Activated CD8-positive, alpha-beta memory T cell treated with anti-CD3 and anti-CD28 coated beads for 4 hours (primary cell): Measurements from ENCODE around the gene UNC93A.
"Not testable (repeated sequence)": the region's sequence is repeated elsewhere in the genome, so short reads cannot be mapped to it uniquely, and the experiment has no call there.

Experiments
- DNase-seq, 2 donors: peaks; one replicate each; pipeline ENCODE4 v3.0.0-alpha.2; 2020; ENCODE audit warnings: low read depth in 2 of 2

Gene UNC93A

DNA sequence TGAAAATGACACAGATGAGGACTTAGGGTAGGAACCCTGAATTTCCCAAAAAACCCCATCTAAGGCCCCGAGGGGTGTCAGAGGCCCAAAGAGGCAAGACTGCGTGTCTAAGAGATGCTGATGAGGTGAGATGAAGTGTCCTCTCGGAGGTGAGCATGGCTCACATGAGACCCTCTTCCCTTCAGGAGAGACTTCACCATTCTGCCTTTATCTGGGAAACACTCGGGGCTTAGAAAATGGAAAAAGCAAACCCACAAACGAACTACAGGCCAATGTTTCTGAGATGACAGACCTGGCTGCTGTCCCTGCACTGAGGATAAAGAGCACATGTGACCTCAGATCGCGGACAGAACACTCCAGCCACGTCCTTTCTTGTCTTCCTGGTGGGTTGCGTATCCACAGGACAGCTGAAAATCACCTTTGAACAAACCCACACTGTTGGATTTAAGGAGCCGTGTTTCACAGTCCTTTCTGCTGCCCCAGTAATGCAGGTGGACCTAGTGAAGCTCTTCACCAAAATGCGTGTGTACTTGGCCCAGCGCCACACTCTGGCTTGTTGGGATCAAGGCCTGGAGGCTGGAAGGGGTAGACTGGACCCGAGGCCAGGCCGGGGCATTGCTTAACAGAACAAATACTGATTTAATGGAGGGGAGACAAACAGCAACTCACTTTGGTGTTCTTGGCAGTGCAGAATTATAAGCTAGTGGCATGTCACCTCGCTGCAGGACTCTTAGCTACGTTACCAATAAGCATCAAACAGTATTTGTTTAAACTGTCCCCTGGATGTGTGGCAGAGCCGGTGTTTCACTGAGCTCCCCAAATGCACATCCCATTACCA, 18.5 kb downstream of the UNC93A start:
- not testable (repeated sequence) for DNase-seq

DNA sequence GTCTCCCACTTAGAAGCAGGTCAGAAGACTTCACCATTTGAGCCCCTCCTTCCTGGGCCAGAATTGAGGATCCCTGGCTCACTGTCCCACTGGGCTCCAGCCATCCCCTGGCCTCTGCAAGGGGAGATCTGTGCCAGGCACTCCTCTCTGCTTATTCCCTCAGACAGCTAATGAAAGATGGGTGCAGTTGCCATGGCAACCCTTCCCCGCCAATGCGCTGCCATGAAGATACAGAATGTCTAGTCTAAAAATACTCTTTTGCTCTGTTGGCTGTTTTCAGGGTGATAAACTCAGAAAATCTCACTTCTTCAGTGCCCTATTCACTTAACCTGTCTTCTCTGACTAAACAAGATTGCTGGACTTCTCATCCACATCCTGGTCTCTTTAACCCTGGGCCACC, 20.2 kb downstream of the UNC93A start:
- DNase-seq: no peak

DNA sequence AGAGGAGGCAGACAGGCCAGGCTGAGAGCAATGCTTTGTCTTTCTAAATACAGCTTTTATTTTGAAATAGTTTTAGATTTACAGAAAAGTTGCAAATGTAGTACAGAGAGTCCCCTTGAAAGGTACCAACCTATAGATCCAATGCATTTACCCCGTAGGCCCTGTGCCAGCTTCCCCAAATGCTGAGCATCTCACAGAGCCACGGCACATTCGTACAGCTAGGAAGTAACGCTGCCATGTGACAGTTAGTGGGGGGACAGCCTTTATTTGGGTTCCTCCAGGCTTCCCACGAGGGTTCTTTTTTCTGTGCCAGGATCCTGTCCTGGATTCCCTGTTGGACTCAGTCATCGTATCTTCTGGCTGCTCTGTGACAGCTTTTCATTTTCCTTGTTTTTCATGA, 20.6 kb downstream of the UNC93A start:
- DNase-seq: not testable (repeated sequence)

DNA sequence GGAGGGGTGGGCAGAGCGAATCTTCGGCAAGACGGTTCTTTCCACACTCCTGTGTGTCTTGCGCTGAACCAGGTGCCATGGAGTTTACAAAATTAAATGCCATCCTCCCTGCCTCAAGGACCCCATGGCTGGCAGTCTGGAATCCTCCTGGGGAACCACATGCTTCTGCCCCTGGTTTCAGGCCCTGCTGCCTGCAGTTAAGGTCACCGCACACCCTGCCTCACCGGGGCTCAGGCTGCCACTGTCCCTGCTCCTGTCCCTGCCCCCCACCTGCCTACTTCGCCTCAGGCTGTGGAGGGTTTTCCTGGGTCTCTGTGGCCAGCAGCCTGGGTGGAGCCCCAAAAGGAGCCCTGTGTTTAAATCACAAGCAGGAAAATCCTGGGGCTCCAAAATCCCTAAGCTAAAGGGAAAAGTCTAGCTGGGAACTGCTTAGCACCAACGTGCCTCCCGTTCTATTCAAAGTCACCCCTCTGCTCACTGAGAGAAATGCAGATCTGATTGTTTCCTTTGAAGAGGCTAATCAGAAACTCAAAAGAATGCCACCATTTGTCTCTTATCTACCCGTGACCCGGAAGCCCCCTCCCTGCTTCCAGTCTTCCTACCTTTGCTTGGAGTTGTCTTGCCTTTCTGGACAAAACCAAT, 23.2 kb downstream of the UNC93A start:
- DNase-seq: no peak

DNA sequence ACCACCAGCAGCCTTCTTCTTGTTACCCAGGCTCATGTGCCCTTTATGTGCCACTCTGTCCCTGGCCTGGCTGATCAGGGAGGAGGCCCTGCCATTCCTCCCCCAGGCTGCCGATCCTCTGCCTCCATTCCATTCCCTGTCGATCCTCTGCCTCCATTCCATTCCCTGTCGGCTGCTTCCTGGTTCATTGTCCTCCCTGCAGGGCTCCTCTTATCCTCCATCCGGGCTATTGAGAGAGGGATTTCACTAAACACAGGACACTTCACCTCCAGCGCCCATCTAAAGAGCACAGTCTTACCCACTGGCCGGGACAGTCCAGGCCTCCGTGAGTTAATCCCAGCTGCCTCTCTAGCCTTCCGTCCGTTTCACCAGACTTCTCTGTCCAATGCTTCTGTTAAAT, 26.1 kb downstream of the UNC93A start:
- DNase-seq: no peak

DNA sequence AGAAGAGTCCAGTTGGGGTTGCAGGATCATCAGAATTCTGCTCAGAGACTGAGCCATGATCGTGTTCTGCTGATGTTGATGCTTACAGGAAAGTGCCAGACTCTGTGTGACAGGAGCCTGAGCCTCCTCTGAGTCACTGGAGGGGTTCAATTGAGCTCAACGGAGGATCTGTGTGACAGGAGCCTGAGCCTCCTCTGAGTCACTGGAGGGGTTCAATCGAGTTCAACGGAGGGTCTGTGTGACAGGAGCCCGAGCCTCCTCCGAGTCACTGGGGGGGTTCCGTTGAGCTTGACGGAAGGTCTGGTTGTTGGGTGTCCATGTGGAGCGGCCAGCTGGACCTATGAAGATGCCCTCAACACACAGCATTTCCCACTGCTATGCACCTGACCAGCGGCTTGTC, 27.2 kb downstream of the UNC93A start:
- not testable (repeated sequence) for DNase-seq

DNA sequence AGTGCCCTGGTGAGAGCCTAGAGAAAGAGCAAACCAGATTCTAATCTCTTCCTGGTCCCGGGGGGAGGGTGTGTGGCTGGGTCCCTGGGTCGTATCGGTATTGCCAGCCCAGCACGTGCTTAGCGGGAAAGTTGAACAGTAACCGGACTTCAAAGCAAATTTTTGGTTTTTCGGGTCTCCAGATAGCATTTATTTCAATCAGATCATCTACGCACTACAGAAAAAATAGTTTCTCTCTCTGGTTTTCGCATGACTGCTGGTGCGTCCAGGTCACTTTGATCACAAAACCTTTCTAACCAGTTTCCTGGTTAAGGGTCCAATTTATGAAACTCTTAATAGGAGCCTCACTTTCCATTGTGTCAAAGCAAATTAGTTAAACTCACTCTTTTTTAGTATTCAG, 27.7 kb downstream of the UNC93A start:
- DNase-seq: not testable (repeated sequence)

DNA sequence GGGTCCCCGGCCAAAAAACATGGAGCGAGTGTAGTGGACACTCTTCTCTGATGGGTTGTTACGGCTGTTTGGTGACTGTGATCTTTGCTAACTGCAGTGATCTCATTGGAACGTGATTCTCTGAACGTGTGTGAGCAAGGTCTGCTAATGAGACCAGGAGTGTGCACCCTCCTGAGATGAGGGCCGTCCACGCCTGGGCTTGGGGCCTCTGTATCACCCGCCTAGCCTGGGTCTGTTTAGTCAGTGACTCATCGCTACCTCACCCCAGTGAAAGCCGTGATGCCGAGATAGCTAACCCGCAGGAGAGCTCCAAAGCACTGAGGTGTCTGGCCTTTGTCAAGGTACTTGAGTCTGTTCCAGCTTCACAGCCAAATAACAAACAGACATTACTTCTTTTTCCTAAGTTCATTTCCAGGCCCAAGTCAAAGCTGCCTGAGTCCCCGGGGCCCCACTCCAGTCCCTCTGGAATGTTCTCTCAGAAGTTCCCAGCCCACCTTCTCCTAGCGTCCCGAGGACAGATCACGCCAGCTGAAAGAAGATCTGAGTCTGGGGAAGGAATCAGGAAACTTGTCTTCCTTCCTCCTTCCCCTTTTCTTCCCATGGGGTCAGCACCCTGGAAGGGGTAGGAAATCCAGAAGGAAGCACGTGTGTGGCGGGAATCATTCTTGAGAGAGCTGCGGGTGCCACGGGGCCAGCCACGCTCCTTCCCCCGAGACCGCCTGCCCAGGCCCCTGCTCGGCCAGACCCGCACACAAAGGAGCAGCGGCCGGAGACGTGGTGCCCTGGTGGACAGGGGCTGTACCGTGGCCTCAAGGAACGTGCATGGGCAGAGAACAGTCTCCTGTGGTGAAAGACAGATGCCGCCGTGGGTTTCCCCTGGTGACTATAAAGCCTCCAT, 29.0 kb downstream of the UNC93A start:
- not testable (repeated sequence) for DNase-seq

DNA sequence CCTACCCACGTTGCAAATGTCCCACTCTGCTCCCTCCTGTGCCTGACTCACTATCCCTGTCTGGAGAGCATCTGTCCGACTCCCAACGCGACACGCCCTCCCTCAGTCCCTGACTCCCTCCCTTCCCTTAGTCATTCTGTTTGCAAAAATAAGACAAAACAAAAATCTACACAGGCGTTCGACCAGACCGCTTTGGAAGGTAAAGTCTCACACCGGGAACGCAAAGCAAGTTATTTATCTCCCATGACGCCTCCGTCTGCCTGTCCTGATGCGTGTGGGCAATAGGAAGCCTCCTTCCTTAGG, 29.6 kb downstream of the UNC93A start:
- not testable (repeated sequence) for DNase-seq

DNA sequence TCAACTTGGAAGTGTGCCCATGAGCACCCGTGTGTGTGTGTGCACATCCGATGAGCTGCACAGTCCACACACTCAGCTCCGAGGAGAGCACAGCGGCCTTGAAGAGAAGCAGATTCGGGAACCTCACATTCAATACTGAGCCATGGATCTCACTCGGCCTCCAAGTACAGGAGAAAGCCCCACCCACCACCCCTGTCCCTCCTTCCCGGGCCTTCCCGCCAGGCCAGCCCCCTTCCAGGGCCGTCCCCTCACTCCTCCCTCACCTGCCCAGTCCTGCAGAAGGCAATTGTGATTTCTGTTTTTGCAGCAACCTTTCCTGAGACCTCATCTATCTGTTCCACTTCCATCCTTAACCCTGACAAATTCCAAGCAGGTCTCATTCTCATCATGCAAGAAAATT, 30.1 kb downstream of the UNC93A start:
- not testable (repeated sequence) for DNase-seq

DNA sequence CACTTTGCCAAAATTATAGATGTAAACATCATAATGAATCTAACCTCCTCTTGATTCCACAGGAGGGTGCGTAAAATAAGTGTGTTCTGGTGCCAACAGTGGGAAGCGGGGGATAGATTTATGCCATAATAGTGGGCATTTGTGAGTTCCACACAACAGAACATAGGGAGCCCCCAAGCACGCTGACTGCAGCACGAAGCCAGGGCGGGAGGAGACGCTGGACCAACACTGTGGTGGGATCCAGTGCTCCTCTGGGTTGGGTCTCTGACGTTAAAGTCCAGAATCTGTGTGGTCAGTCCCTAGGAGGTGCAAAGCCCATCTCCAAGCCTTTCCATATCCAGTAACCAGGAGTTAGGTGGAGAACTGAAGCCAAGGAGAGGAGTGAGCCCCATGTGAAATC, 32.0 kb downstream of the UNC93A start:
- no peak for DNase-seq

DNA sequence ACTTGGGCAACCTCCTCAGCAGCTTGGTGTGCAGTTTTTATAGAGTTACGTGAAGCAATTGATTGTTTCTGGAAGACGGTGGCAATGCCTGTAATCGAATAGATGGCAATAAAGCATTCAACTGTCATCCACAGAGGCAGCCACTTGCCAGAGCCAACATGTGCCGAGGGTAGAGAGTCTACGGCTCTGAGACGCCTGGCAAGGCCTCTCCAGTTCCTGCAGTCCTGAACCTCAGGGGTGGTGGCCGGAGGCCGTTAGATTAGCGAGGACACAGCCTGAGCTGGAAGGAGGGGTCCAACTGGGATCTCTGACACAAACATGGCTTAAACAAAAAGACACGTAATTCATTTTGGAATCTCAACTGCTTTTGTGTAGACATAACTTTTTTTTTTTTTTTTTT, 33.0 kb downstream of the UNC93A start:
- no peak for DNase-seq

DNA sequence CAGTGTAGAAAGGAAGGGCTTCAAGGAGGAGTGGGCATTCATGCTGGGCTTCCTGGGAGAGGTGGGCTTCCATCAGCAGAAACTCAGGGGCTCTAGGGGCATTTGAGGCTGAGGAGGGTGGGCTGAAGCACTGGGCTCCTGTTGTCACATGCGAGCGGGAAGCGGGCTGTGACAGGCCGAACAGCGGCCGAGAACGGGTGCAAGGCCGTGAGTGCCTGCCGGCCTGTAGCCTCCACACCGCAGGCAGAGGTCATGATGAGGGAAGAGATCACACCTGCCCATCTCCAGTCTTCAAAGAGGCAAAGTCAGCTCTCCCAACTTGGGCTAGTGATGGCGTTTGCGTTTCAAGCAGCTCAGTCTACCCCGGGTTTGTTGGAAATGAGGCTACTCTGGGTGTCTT, 34.7 kb downstream of the UNC93A start:
- no peak for DNase-seq

DNA sequence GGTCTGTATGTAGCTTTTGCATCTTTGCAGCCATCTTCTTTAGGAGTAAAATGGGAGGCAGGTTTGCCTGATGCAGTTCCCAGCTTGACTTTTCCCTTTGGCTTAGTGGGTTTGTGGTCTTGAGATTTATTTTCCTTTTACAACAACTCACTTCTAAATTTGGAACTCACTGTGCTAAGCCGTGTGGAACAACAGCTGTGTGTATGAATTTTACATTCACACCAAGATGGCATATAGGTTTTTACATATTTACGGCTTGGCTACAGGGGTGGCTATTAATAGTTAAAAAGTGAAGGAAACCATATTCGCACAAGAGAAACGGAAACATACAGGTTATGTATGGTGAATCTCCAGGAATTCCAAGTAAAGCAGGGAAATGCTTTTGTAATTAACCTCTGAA, 36.3 kb downstream of the UNC93A start:
- no peak for DNase-seq

DNA sequence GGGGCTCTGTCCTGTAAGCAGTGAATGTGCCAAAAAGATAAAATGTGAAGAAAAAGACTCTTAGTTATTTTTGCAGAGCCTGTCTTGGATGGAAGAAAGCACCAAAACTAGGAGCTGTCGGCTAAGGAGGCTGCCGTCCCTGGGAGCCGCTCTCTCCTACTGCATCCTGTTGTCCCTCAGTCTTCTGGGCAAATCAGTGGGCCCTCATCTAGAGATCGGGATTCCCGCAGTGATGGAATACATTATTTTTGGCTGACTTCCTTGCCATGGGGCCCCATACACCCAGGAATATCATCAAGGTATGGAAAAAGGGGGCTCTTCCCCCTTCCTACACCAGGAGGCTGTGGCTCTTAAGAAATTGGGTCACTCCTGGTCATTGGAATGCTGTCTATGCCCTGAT, 37.0 kb downstream of the UNC93A start:
- DNase-seq: no peak

DNA sequence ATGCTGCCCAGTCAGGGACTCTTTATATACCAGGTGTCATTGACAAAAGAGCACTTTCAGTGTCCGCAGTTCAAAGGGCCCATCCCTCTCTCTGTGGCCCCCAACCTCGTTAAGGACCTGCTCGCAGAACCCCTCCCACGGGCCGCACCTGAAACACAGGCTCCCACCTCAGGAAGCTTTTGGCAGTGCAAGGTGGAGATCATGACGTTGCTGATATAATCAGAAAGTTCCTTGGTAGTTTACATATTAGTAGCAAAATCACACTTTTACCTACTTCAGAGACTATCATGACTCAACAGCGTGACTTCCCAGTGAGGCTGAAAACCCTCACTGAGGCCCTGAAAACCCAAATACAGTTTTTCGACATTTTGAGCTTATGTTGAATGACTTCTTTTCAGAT, 37.9 kb downstream of the UNC93A start:
- DNase-seq: no peak

DNA sequence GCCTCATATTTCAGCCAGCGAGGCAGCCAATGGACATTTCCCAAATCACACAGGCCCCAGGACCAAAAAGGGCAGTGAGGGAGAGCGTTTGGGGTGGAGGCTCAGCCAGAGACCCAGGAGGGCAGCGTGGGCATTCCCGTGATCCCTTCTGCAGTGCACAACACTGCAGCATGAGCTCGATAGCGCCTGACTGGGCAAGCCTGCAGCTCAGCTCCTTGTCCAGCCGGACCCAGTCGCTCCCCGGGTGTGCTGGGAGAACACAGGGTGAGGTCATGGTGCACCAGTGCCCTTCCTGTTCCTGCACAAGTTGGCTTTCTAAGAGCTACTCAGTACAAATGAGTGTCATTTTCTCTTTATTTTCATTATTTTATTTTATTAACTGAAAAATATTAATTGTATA, 39.6 kb downstream of the UNC93A start:
- DNase-seq: no peak

DNA sequence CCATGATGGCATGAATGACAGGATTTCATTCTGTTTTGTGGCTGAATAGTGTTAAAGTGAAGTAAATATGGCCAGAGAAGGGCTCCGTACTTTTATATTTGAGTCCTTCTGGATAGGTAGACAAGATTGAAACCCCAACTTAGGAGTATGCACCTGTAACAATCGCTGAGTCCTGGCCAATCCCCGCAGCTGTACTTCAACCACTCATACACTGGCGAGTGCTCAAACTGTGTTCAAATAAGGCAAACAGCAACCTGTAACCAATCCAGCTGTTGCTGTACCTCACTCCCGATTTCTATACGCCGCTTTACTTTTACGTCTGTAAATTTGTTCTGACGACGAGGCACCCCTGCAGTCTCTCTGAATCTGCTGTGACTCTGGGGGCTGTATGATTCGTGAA, 40.5 kb downstream of the UNC93A start:
- DNase-seq: no peak

DNA sequence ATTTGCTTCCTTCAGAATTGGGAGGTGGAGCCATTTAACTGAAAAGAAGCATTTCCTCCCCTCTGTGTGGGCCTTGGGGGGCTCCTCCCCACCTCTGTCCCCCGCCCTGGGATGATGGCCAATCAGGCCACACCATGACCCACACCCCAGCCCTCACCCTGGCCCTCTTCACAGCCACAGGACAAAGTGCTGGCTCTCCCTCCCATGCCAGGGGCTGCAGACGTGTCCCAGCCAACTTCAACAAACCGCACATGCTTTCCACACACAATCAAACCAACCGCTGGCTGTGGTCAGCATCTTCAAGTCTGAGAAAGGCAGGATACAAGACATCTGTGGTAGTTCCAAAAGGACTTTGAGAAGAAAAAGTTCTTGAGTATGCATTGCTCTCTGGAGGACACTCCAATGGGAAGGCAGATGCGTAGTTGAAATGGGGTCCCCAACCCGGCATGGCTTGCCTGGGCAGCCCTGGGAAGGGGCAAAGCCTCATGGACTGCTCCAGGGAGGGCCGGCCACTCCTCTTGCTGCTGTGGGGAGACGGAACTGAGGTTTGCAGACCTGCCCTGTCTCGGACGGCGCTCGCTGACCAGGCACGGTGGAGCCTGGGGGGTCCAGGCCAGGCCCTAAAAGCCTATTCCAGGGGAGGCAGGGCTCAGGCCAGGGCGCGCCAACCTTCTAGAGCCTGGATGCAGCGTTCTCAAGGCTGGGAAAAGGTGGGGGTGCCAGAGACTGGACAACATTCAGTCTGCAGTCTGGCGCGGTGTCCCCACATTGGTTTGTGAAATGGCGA, 45.9 kb downstream of the UNC93A start:
- DNase-seq: no peak

DNA sequence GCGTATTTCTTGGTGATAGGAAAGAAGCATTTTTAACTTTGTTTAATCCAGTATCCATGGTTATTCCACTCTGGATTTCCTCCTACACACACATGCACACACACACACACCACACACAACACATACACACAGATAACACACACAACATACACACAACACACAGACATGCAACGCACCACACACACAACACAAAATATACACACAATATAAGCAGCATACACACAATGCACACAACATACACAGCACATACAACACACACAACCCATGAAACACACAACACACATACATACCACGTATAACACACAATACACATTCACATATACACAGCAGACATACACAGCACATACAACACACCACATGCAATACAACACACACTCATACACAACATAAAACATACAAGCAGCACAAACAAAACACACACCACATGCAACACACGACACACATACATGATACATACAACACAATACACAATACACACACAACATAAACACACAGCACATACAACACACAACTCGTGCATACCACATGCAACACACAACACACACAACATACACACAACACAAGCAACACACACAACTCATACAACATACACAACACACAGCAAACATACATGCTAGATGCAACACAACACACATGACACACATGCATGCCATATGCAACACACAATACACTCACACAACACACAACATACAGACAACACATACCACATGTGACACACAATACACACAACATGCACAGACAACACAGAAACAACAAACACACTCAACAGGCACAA, 46.7 kb downstream of the UNC93A start:
- no peak for DNase-seq

DNA sequence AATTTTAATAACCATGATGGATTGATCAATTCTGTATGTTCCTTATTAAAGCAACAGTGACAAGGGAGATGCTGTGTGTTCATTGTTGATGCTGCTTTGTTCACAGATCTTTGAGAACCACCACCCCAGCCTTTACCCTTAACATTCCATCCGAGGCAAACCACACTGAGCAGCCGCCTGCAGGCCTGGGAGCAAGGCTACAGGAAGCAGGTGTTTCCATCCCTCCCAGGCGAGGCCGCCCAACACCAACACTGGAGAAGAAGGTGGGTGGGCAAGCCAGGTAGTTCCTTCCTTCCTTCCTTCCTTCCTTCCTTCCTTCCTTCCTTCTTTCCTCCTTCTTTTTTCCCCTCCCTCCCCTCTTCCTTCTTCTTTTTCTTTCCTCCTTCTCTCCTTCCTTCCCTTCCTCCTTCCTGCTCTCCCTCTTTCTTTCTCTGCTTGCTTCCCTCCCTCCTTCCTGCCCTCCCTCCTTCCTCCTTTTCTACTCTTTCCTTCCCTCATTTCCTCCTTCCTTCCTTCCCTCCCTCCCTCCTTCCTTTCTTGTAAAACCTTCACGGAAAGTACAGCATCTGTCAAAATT, 47.5 kb downstream of the UNC93A start:
- no peak for DNase-seq
